Osteocyte (in vitro differentiated cells): ENCODE data around the gene NBL1. TPM values are rescaled to one million over a fixed set of nuclear protein-coding genes. Genes with fewer than 3 reads are reported as not detected.

Experiments used
- DNase-seq: peaks from one replicate; pipeline ENCODE4 v3.0.0; 2021; ENCODE audit warnings: mixed read lengths; ENCODE audit not compliant: unreplicated experiment; ENCODE audit errors: extremely low spot score
- H3K27ac Mint-ChIP-seq: one replicate; pipeline ENCODE4 v1.8.0; 2021; ENCODE audit warnings: mild to moderate bottlenecking, mixed read lengths; ENCODE audit not compliant: unreplicated experiment
- H3K27me3 Mint-ChIP-seq: one replicate; pipeline ENCODE4 v1.8.0; 2021; ENCODE audit warnings: mixed read lengths; ENCODE audit not compliant: unreplicated experiment
- H3K36me3 Mint-ChIP-seq: one replicate; pipeline ENCODE4 v1.8.0; 2021; ENCODE audit warnings: mixed read lengths; ENCODE audit not compliant: unreplicated experiment
- H3K4me1 Mint-ChIP-seq: one replicate; pipeline ENCODE4 v1.8.0; 2021; ENCODE audit warnings: mixed read lengths; ENCODE audit not compliant: unreplicated experiment
- H3K4me3 Mint-ChIP-seq: one replicate; pipeline ENCODE4 v1.8.0; 2021; ENCODE audit warnings: mild to moderate bottlenecking, moderate library complexity, mixed read lengths; ENCODE audit not compliant: unreplicated experiment
- H3K9me3 Mint-ChIP-seq: one replicate; pipeline ENCODE4 v1.8.0; 2021; ENCODE audit warnings: mixed read lengths; ENCODE audit not compliant: unreplicated experiment
- total RNA-seq: library from RNA; stranded (reverse); gene quantifications from 2 replicates; pipeline ENCODE4 v1.2.1, GENCODE V29; 2021
- TF ChIP-seq, protein P1 (sequence below): fragments of 200-600 bp; sonication (generic); IDR thresholded peaks from 2 replicates; pipeline ENCODE4 v1.5.0; 2021; ENCODE audit warnings: antibody characterized with exemption, mild to moderate bottlenecking, moderate library complexity

NBL1 gene
- total RNA-seq, 1 donor from 2014 or later: 547 TPM

DNA sequence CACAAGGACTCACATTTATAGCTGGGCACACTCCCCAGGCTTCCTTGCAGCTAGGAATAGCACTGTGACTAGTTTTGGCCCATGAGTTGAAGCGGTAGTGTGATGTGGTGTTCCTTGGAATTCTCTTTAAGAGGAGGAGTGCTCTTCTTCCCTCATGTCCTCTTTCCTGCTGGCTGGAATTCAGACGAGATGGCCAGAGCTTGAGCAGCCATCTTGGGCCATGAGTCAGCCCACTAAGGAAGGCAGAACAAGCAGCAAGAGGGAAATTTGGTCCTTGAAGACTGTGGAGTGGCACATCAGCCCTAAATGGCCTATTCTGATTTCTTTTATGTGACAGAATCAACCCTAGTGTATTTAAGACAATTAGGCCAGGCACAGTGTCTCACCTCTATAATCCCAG is 40.6 kb downstream of the NBL1 start:
- no peak for DNase-seq
- H3K9me3 Mint-ChIP-seq: no peaks in the 10 kb centered on the region
- peaks cover 3% of the 10 kb centered on the region for H3K4me1 Mint-ChIP-seq

DNA sequence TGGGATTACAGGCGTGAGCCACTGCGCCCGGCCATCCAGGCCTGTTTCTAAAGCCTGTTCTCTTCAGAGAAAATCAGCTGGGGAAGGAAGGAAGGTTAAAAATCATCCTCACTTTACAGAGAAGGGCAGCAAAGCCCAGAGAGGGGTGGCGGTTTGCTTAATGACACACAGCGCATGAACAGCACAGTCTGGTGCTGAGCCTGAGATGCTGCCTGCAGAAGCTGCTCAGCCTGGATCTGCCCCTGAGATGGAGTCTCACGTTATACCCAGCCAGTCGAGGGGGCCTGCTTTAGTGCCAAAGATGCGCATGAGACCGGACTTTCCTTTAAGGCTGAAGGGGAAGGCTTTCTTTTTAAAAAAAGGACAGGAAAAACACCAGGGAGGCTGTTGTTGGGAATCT is 41.9 kb downstream of the NBL1 start:
- no peaks in the 10 kb centered on the region for H3K9me3 Mint-ChIP-seq
- H3K4me3 Mint-ChIP-seq: no peak overlapping the region
- peaks cover 5% of the 10 kb centered on the region for H3K36me3 Mint-ChIP-seq
- TF ChIP-seq, protein P1, sequence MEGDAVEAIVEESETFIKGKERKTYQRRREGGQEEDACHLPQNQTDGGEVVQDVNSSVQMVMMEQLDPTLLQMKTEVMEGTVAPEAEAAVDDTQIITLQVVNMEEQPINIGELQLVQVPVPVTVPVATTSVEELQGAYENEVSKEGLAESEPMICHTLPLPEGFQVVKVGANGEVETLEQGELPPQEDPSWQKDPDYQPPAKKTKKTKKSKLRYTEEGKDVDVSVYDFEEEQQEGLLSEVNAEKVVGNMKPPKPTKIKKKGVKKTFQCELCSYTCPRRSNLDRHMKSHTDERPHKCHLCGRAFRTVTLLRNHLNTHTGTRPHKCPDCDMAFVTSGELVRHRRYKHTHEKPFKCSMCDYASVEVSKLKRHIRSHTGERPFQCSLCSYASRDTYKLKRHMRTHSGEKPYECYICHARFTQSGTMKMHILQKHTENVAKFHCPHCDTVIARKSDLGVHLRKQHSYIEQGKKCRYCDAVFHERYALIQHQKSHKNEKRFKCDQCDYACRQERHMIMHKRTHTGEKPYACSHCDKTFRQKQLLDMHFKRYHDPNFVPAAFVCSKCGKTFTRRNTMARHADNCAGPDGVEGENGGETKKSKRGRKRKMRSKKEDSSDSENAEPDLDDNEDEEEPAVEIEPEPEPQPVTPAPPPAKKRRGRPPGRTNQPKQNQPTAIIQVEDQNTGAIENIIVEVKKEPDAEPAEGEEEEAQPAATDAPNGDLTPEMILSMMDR: no peak
- H3K4me1 Mint-ChIP-seq: peaks cover 3% of the 10 kb centered on the region
- no peak overlapping the region for H3K27ac Mint-ChIP-seq
- DNase-seq: no peak
- H3K27me3 Mint-ChIP-seq: no peaks in the 10 kb centered on the region

More for the DNA sequence above, 40.6 kb downstream of the NBL1 start:
- Mint-ChIP-seq H3K27me3 (no peaks in the 10 kb centered on the region), H3K27ac (no peak overlapping the region), H3K36me3 (peaks cover 5% of the 10 kb centered on the region), H3K4me3 (no peak overlapping the region)
- TF ChIP-seq, protein P1: no peak

DNA sequence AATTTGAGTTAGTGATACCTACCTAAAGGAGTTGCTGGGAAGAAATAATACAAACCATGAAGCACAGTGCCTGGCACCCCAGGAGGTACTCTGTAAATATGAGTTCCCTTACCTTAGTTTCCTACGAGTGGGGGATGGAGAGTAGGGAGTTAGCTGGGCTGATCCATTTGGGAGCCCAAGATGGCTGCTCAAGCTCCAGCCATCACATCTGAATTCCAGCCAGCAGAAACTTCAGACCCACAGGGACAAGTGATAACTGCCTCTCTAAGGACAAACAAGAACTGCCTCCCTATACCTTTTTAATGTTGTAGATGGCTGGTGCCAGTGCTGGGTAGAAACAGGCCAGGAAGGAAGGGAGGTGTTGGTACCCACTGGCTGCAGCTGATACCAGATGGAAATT is 43.3 kb downstream of the NBL1 start:
- H3K36me3 Mint-ChIP-seq: peaks cover 9% of the 10 kb centered on the region
- DNase-seq: no peak
- no peaks in the 10 kb centered on the region for H3K9me3 Mint-ChIP-seq
- H3K4me1 Mint-ChIP-seq: no peaks in the 10 kb centered on the region
- H3K27me3 Mint-ChIP-seq: no peaks in the 10 kb centered on the region
- TF ChIP-seq, protein P1: no peak
- H3K27ac Mint-ChIP-seq: no peak overlapping the region
- no peak overlapping the region for H3K4me3 Mint-ChIP-seq

DNA sequence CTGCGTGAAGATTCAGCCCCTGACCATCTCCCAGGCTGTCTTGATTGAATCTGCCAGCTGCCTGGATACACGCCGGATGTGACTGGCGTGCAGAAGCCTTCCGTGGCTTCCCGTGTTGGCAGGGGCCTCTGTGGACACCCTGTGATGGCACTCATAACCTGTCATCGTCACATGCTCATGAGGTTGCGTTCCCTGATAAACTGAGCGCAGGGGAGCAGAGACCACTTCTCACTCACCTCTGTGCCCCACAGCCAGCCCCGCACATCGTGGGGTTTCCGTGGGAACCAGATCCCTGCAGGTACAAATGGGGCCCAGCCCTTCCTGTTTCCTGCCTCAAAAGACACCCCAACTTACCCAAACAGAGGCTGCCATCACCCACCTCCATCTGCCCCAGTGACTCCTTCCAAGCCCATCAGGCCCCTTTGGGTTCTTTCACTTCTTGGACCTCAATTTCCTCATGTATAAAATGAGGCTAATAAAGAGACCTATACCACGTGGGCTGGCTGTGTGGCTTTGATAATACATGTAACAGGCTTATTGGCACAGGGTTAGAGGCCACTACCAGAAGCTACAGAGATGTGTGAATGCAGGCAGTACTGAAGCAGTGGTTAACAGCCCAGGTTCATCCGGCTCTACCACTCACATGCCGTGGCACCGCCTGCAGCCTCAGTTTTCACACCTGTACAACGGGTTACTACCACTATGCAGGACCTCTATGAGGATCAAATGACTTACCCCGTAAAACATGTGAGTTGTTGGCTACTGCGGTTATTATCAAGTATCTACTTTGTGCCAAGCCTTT is 44.1 kb downstream of the NBL1 start:
- Mint-ChIP-seq H3K36me3 (peaks cover 9% of the 10 kb centered on the region), H3K27me3 (no peaks in the 10 kb centered on the region), H3K4me3 (no peak overlapping the region), H3K9me3 (no peaks in the 10 kb centered on the region), H3K27ac (no peak overlapping the region), H3K4me1 (no peaks in the 10 kb centered on the region)
- no peak for DNase-seq
- TF ChIP-seq, protein P1: no peak

DNA sequence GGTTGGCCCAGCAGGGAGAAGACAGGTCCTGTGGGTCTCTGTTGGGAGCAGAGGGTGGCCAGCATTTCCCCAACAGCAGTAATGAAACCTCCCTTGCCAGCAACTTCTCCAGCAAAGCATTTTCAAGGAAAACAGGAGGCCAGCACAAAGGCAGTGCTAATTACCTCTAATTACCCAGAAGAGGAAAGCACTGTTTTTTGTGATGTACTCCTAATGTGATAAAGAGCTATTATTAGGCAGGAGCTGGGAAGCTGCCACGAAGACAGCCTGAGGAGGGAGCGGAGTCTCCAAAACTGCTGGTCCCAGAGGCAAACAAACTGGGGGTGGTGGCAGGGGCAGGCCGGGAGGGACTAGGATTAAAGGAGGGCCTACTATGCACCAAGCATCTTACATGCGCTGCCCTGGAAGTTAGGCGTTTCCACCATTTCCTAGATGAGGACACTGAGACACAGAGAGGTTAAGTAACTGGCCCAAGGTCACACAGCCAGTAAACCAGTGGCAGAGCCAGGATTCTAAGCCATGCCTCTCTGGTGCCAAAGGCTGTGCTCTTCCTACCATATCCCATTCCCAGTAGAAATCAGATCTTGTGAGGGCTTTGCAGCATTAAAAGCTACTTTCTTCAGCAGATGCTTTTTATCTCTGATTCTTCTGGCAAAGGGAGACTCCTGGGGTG is 45.1 kb downstream of the NBL1 start:
- H3K27ac Mint-ChIP-seq: no peak overlapping the region
- no peaks in the 10 kb centered on the region for H3K9me3 Mint-ChIP-seq
- no peaks in the 10 kb centered on the region for H3K27me3 Mint-ChIP-seq
- TF ChIP-seq, protein P1: no peak
- no peaks in the 10 kb centered on the region for H3K4me1 Mint-ChIP-seq
- peaks cover 10% of the 10 kb centered on the region for H3K36me3 Mint-ChIP-seq
- H3K4me3 Mint-ChIP-seq: no peak overlapping the region
- DNase-seq: no peak
